ENCODE data around the gene PRADC1.

The PRADC1 gene

DNA sequence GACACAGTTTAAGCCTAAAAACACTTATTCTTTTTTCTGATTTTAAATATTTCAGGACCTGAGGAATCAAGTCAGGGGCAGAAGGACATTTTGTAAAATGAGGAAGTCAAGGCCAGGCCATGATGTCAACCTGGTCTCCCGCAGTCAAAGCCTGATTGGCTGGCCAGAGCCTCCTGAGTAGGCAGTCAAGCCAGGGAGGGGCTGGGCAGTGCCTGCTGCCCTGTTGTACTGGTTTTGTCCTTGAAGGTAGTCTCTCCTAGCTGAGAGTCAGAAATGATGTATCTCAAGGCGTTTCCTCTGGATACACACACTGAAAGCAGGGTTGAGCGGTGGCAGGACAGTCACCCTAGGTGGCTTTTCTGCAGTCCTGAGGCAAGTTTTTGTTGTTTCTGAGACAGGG lies 20.9 kb upstream of the PRADC1 start:
- H3K36me3 ChIP-seq: peaks cover 64% of the 10 kb centered on the region

DNA sequence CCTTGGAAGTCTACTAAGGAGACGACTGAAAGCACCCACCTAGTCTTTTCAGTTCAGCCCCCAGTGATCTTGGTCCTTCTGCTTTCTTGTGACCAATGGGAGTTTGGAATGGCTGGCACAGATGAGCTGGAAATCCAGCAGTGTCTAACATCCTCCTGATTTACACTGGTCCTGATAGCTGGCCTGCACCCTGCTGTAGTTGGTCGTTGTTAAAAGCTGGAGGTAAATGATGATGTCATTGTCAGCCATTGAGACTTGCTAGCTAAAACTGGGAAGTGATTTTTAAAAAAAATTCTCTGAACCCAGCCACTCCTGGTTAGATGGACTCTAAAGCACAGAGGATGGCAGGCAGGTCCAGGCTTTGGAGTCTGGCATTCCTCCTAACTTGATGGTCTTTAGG lies 20.4 kb upstream of the PRADC1 start:
- Histone ChIP-seq H3K36me3 (peaks cover 69% of the 10 kb centered on the region), H3K4me1 (ENCODE audit: control insufficient read depth in 1 of 2, insufficient read depth in 1 of 2, low read depth in 1 of 2, low read length in 1 of 2) (no peaks in the 10 kb centered on the region), H3K9me3 (no peaks in the 10 kb centered on the region), H3K27ac (no peak overlapping the region), H3K4me3 (ENCODE audit: low read depth in 1 of 2, low read length in 1 of 2) (no peak overlapping the region), H3K27me3 (no peaks in the 10 kb centered on the region)
- no peak for TF ChIP-seq CTCF (IDR thresholded peaks at IDR 0.05)

More for the DNA sequence above, 20.9 kb upstream of the PRADC1 start:
- Histone ChIP-seq H3K27me3 (no peaks in the 10 kb centered on the region), H3K9me3 (no peaks in the 10 kb centered on the region), H3K4me1 (ENCODE audit: control insufficient read depth in 1 of 2, insufficient read depth in 1 of 2, low read depth in 1 of 2, low read length in 1 of 2) (no peaks in the 10 kb centered on the region), H3K4me3 (ENCODE audit: low read depth in 1 of 2, low read length in 1 of 2) (no peak overlapping the region), H3K27ac (no peak overlapping the region)
- TF ChIP-seq CTCF (IDR thresholded peaks at IDR 0.05): no peak

DNA sequence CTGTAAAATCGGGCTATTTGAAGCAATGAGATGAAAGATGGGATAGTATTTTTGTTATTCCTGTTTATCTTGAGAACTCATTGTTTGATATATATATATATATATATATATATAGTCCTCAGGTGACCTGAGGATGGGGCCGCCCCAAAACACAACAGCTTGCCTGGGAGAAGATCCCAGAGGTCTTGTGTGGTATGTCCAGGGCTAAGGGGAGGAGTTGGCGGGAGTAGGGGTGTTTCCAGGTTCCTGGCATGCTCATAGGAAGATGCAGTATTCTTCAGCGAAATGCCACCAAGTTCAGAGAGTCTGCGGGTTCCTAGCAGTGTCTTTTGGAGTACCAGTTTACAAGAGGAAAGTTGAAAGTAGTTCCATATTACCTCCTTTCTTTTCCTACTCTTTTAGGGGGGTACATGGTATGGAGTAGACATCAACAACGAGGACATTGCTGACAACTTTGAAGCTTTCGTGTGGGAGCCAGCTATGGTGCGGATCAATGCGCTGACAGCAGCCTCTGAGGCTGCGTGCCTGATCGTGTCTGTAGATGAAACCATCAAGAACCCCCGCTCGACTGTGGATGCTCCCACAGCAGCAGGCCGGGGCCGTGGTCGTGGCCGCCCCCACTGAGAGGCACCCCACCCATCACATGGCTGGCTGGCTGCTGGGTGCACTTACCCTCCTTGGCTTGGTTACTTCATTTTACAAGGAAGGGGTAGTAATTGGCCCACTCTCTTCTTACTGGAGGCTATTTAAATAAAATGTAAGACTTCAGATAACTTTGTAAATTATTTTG lies 19.4 kb upstream of the PRADC1 start:
- H3K36me3 ChIP-seq: peaks cover 79% of the 10 kb centered on the region
- H3K9me3 ChIP-seq: no peaks in the 10 kb centered on the region
- no peak for TF ChIP-seq CTCF (IDR thresholded peaks at IDR 0.05)
- H3K4me1 ChIP-seq (ENCODE audit: control insufficient read depth in 1 of 2, insufficient read depth in 1 of 2, low read depth in 1 of 2, low read length in 1 of 2): no peaks in the 10 kb centered on the region
- H3K4me3 ChIP-seq (ENCODE audit: low read depth in 1 of 2, low read length in 1 of 2): no peak overlapping the region
- no peak overlapping the region for H3K27ac ChIP-seq
- no peaks in the 10 kb centered on the region for H3K27me3 ChIP-seq

- Histone ChIP-seq H3K36me3 (peaks cover 91% of the 10 kb centered on the region), H3K4me1 (ENCODE audit: control insufficient read depth in 1 of 2, insufficient read depth in 1 of 2, low read depth in 1 of 2, low read length in 1 of 2) (no peaks in the 10 kb centered on the region), H3K9me3 (no peaks in the 10 kb centered on the region), H3K27me3 (no peaks in the 10 kb centered on the region), H3K27ac (no peak overlapping the region), H3K4me3 (ENCODE audit: low read depth in 1 of 2, low read length in 1 of 2) (no peak overlapping the region)
- no peak for TF ChIP-seq CTCF (IDR thresholded peaks at IDR 0.05)
These were observed 18.1 kb upstream of the PRADC1 start for GRCh38 chr2:73250872-73251846.

GRCh38 chr2:73249636-73250035 lies 16.6 kb upstream of the PRADC1 start:
- peaks cover 100% of the 10 kb centered on the region for H3K36me3 ChIP-seq
- H3K27me3 ChIP-seq: no peaks in the 10 kb centered on the region
- no peaks in the 10 kb centered on the region for H3K9me3 ChIP-seq
- H3K4me1 ChIP-seq (ENCODE audit: control insufficient read depth in 1 of 2, insufficient read depth in 1 of 2, low read depth in 1 of 2, low read length in 1 of 2): no peaks in the 10 kb centered on the region
- TF ChIP-seq CTCF (IDR thresholded peaks at IDR 0.05): no peak
- H3K27ac ChIP-seq: no peak overlapping the region
- H3K4me3 ChIP-seq (ENCODE audit: low read depth in 1 of 2, low read length in 1 of 2): no peak overlapping the region
